Caco-2 (cell line): ENCODE data around the gene COL5A1. TPM values are rescaled to one million over a fixed set of nuclear protein-coding genes. Genes with fewer than 3 reads are reported as not detected.

Experiments used
- BruUV-seq: library from RNA; stranded (reverse); fragments of 400-500 nt; replicated peaks from 2 replicates; lab custom pipeline; 2021; lab: Mats Ljungman, UMichigan
- CTCF ChIA-PET: fragments of 300-600 bp; sonication (Branson Sonifier 250); formaldehyde crosslinking; loops from one replicate; lab custom pipeline; 2022; ENCODE audit warnings: antibody characterized with exemption; lab: Charles Lee
- POLR2A ChIA-PET: fragments of 300-600 bp; sonication (Branson Sonifier 250); formaldehyde crosslinking; loops from one replicate; lab custom pipeline; 2022; ENCODE audit warnings: antibody characterized with exemption; lab: Charles Lee
- DNase-seq, 2 experiments: peaks; one replicate each; pipeline versions ENCODE4 v3.0.0 to v3.0.0-alpha.2; 2020 to 2022
- H3K27me3 ChIP-seq: replicated peaks from 2 replicates; pipeline ENCODE4 v1.6.0; 2011; ENCODE audit warnings: low read length; ENCODE audit not compliant: control insufficient read depth, insufficient read depth
- H3K36me3 ChIP-seq: 2 replicates; pipeline ENCODE4 v1.5.1; 2011; ENCODE audit warnings: low read length; ENCODE audit not compliant: control insufficient read depth, insufficient read depth
- H3K4me1 ChIP-seq: fragments of 250-450 bp; sonication (Bioruptor Pico); 2 replicates; pipeline ENCODE4 v1.5.1; 2020; ENCODE audit warnings: mild to moderate bottlenecking
- H3K4me3 ChIP-seq: 2 replicates; pipeline ENCODE4 v1.5.1; 2011; ENCODE audit warnings: low read depth, mild to moderate bottlenecking, control low read depth, low read length
- H3K9me3 ChIP-seq: fragments of 250-450 bp; sonication (Bioruptor Pico); 2 replicates; pipeline ENCODE4 v1.5.1; 2020; ENCODE audit warnings: mild to moderate bottlenecking, moderate library complexity
- H3K27ac Mint-ChIP-seq: one replicate; pipeline ENCODE4 v1.8.0; 2022; ENCODE audit warnings: mixed read lengths; ENCODE audit not compliant: unreplicated experiment
- H3K27me3 Mint-ChIP-seq: one replicate; pipeline ENCODE4 v1.8.0; 2022; ENCODE audit warnings: mixed read lengths; ENCODE audit not compliant: insufficient read depth, unreplicated experiment
- H3K36me3 Mint-ChIP-seq: one replicate; pipeline ENCODE4 v1.8.0; 2022; ENCODE audit warnings: mild to moderate bottlenecking, mixed read lengths; ENCODE audit not compliant: insufficient read depth, unreplicated experiment
- H3K4me1 Mint-ChIP-seq: one replicate; pipeline ENCODE4 v1.8.0; 2022; ENCODE audit warnings: low read depth, mixed read lengths; ENCODE audit not compliant: unreplicated experiment
- H3K4me3 Mint-ChIP-seq: one replicate; pipeline ENCODE4 v1.8.0; 2022; ENCODE audit warnings: mild to moderate bottlenecking, moderate library complexity, mixed read lengths; ENCODE audit not compliant: unreplicated experiment
- H3K9me3 Mint-ChIP-seq: one replicate; pipeline ENCODE4 v1.8.0; 2022; ENCODE audit warnings: mixed read lengths; ENCODE audit not compliant: unreplicated experiment
- intact Hi-C: fragments of 100-400 bp; cut with micrococcal nuclease; formaldehyde crosslinking; loops from one replicate; pipeline ENCODE4 v1.10.0; 2022; ENCODE audit not compliant: unreplicated experiment
- total RNA-seq: library from RNA; stranded (reverse); gene quantifications from 2 replicates; pipeline ENCODE4 v1.2.3, GENCODE V29; 2022
- TF ChIP-seq, protein P1 (sequence below), 2 experiments: fragments of 200-600 bp in 1 of 2; IDR thresholded peaks; 1 replicate in 1 of 2; 2 replicates in 1 of 2; pipeline versions ENCODE4 v1.5.1 to v1.8.0; 2011 to 2022; ENCODE audit warnings: antibody characterized with exemption in 1 of 2, control low read depth in 1 of 2, inconsistent platforms in 1 of 2, low read depth in 1 of 2, low read length in 1 of 2, mild to moderate bottlenecking in 1 of 2, moderate library complexity in 1 of 2; ENCODE audit not compliant: insufficient read depth in 1 of 2, severe bottlenecking in 1 of 2, unreplicated experiment in 1 of 2

The COL5A1 gene
- total RNA-seq, 1 experiment from 2014 or later, result 4.8 TPM

DNA sequence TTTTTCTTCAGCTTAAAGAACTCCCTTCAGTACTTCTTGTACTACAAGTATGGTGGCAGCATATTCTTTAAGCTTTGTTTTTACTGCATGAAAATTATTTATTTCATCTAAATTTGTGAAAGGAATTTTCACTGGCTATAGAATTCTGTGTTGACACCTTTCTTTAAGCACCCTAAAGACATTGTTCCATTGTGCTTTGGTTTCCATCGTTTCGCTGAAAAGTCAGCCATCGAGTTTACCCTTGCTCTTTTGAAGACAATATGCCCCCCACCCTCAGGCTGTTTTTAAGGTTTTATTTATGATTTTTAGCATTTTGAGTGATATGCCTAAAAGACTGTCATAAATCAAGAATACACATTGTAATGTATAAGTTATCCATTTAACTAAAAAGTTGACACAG is 27.3 kb upstream of the COL5A1 start:
- ChIA-PET POLR2A (no interaction called here), CTCF (no interaction called here)
- no TSS peak for BruUV-seq
- H3K27me3 ChIP-seq, result no peaks in the 10 kb centered on the region
- no peak overlapping the region for H3K4me3 ChIP-seq
- intact Hi-C loops, result no loop called here
- peaks cover 7% of the 10 kb centered on the region; the same call in 1 of the 2 replicates for H3K9me3 ChIP-seq
- H3K36me3 Mint-ChIP-seq, result no peaks in the 10 kb centered on the region
- H3K4me1 Mint-ChIP-seq, result no peaks in the 10 kb centered on the region
- peaks cover 3% of the 10 kb centered on the region for H3K27me3 Mint-ChIP-seq
- H3K9me3 Mint-ChIP-seq, result peaks cover 23% of the 10 kb centered on the region
- no peaks in the 10 kb centered on the region for H3K36me3 ChIP-seq
- no peak overlapping the region for H3K4me3 Mint-ChIP-seq
- H3K4me1 ChIP-seq, result no peaks in the 10 kb centered on the region
- TF ChIP-seq, protein P1, sequence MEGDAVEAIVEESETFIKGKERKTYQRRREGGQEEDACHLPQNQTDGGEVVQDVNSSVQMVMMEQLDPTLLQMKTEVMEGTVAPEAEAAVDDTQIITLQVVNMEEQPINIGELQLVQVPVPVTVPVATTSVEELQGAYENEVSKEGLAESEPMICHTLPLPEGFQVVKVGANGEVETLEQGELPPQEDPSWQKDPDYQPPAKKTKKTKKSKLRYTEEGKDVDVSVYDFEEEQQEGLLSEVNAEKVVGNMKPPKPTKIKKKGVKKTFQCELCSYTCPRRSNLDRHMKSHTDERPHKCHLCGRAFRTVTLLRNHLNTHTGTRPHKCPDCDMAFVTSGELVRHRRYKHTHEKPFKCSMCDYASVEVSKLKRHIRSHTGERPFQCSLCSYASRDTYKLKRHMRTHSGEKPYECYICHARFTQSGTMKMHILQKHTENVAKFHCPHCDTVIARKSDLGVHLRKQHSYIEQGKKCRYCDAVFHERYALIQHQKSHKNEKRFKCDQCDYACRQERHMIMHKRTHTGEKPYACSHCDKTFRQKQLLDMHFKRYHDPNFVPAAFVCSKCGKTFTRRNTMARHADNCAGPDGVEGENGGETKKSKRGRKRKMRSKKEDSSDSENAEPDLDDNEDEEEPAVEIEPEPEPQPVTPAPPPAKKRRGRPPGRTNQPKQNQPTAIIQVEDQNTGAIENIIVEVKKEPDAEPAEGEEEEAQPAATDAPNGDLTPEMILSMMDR (IDR thresholded peaks at IDR 0.05; ENCODE audit: insufficient read depth in 1 of 2, low read depth in 1 of 2, low read length in 1 of 2, severe bottlenecking in 1 of 2, unreplicated experiment in 1 of 2), result no peak
- no peak for DNase-seq
- H3K27ac Mint-ChIP-seq, result no peak overlapping the region

DNA sequence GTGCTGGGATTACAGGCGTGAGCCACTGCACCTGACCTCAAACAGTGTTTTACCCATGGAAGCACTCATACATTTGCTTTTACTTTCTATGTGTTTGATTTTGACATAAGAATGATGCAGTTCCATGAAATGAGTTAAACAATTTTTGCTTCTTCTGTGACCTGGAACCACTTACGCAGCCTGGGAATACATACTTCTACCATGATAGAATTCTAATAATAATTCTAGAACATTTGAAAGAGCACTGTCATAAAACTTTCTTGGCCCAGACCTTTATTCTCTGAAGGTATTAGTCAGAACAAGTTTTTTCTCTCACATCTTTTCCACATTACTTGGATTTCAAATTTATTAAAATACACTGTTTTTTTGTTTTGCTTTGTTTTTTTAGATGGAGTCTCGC is 25.3 kb upstream of the COL5A1 start:
- H3K4me1 Mint-ChIP-seq, result no peaks in the 10 kb centered on the region
- peaks cover 23% of the 10 kb centered on the region for H3K9me3 Mint-ChIP-seq
- Histone ChIP-seq H3K27me3 (no peaks in the 10 kb centered on the region), H3K4me1 (no peaks in the 10 kb centered on the region), H3K9me3 (peaks cover 7% of the 10 kb centered on the region; the same call in 1 of the 2 replicates), H3K4me3 (no peak overlapping the region), H3K36me3 (no peaks in the 10 kb centered on the region)
- H3K36me3 Mint-ChIP-seq, result no peaks in the 10 kb centered on the region
- H3K4me3 Mint-ChIP-seq, result no peak overlapping the region
- DNase-seq, result no peak
- intact Hi-C loops, result no loop called here
- CTCF ChIA-PET, result no interaction called here
- POLR2A ChIA-PET, result no interaction called here
- TF ChIP-seq, protein P1 (IDR thresholded peaks at IDR 0.05; ENCODE audit: insufficient read depth in 1 of 2, low read depth in 1 of 2, low read length in 1 of 2, severe bottlenecking in 1 of 2, unreplicated experiment in 1 of 2), result no peak
- no TSS peak for BruUV-seq
- peaks cover 3% of the 10 kb centered on the region for H3K27me3 Mint-ChIP-seq
- no peak overlapping the region for H3K27ac Mint-ChIP-seq

DNA sequence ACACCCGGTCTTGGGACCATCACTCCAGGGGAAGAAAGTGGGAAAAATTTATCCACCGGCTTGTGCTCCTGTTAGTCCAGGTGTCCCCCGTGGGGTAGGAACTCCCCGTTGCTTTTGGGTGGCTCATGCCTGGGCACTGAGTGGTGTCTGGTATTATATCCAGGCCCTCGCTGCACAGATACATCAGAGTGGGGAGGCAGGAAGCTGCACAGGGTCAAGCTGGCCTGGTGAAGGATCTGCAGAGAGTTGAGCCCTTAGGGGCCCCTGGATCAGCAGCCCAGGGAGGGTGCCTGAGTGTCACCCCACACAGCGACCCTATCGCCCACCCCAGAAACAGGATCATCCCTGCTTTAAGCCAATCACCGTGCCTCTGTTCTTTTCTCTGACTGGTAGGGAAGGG is 24.4 kb upstream of the COL5A1 start:
- intact Hi-C loops, result no loop called here
- H3K4me1 Mint-ChIP-seq, result no peaks in the 10 kb centered on the region
- DNase-seq, result peak in 1 of 2 experiments; percentile 14
- H3K27me3 ChIP-seq, result no peaks in the 10 kb centered on the region
- no peak overlapping the region for H3K4me3 Mint-ChIP-seq
- H3K36me3 Mint-ChIP-seq, result no peaks in the 10 kb centered on the region
- no TSS peak for BruUV-seq
- ChIA-PET POLR2A (no interaction called here), CTCF (no interaction called here)
- H3K9me3 ChIP-seq, result peaks cover 7% of the 10 kb centered on the region; the same call in 1 of the 2 replicates
- TF ChIP-seq, protein P1 (IDR thresholded peaks at IDR 0.05; ENCODE audit: insufficient read depth in 1 of 2, low read depth in 1 of 2, low read length in 1 of 2, severe bottlenecking in 1 of 2, unreplicated experiment in 1 of 2), result no peak
- no peaks in the 10 kb centered on the region for H3K36me3 ChIP-seq
- H3K4me3 ChIP-seq, result no peak overlapping the region
- no peak overlapping the region for H3K27ac Mint-ChIP-seq
- peaks cover 16% of the 10 kb centered on the region for H3K9me3 Mint-ChIP-seq
- no peaks in the 10 kb centered on the region for H3K4me1 ChIP-seq
- H3K27me3 Mint-ChIP-seq, result peaks cover 3% of the 10 kb centered on the region
